Loucy (cell line): ENCODE data around the gene OLFM1.

Experiments
- CTCF ChIP-seq: fragments of 200-600 bp; sonication (generic); conservative IDR thresholded peaks from 2 replicates; pipeline ENCODE4 v1.5.1; 2014; ENCODE audit warnings: mild to moderate bottlenecking, antibody characterized with exemption, low read length
- EZH2phosphoT487 ChIP-seq: fragments of 200-600 bp; IDR thresholded peaks from 2 replicates; pipeline ENCODE4 v1.6.1; 2018; ENCODE audit warnings: antibody characterized with exemption, mild to moderate bottlenecking, moderate library complexity, borderline replicate concordance

- TF ChIP-seq CTCF: no peak
- no peak for TF ChIP-seq EZH2phosphoT487
Observed at GRCh38 chr9:135116881-135117280, 29.4 kb downstream of the OLFM1 start.
